SU-DHL-6 (cell line): Measurements from ENCODE around the gene NAV2.
"Not testable (repeated sequence)": the region's sequence is repeated elsewhere in the genome, so short reads cannot be mapped to it uniquely, and the experiment has no call there.

Experiments
- H2AFZ ChIP-seq: fragments of 200-600 bp; sonication (generic); 2 replicates; pipeline ENCODE4 v1.6.1; 2014; ENCODE audit warnings: low read depth, mild to moderate bottlenecking, moderate library complexity, mixed read lengths, antibody characterized with exemption, low read length; ENCODE audit not compliant: severe bottlenecking
- H3F3A ChIP-seq: fragments of 200-600 bp; shearing (Covaris generic); 2 replicates; pipeline ENCODE4 v1.6.0; 2016; ENCODE audit warnings: antibody characterized with exemption, mild to moderate bottlenecking; ENCODE audit not compliant: insufficient read depth
- H3K27ac ChIP-seq: fragments of 200-600 bp; sonication (generic); 2 replicates; pipeline ENCODE4 v1.5.1; 2016; ENCODE audit warnings: low read depth, mild to moderate bottlenecking, low read length, moderate library complexity, mixed read lengths
- H3K27me3 ChIP-seq: fragments of 200-600 bp; sonication (generic), shearing (Covaris generic); 2 replicates; pipeline ENCODE4 v1.6.0; 2014; ENCODE audit warnings: mild to moderate bottlenecking, low read length
- H3K36me3 ChIP-seq: fragments of 200-600 bp; sonication (generic); 2 replicates; pipeline ENCODE4 v1.6.1; 2014; ENCODE audit warnings: mild to moderate bottlenecking, low read length, mixed read lengths
- H3K4me2 ChIP-seq: fragments of 300-600, 200-600 bp; shearing (Covaris generic), sonication (generic); 2 replicates; pipeline ENCODE4 v1.6.0; 2014; ENCODE audit warnings: low read length, low read depth, mild to moderate bottlenecking; ENCODE audit not compliant: poor library complexity, severe bottlenecking
- H3K4me3 ChIP-seq: fragments of 200-600 bp; sonication (generic); 2 replicates; pipeline ENCODE4 v1.5.1; 2014; ENCODE audit warnings: antibody characterized with exemption, low read length, mild to moderate bottlenecking, mixed read lengths; ENCODE audit not compliant: insufficient read depth, poor library complexity, severe bottlenecking
- H3K79me2 ChIP-seq: fragments of 200-600 bp; sonication (generic); 2 replicates; pipeline ENCODE4 v1.6.1; 2014; ENCODE audit warnings: mild to moderate bottlenecking, low read length, moderate library complexity; ENCODE audit not compliant: insufficient read depth
- H3K9ac ChIP-seq: fragments of 200-600 bp; sonication (generic); 2 replicates; pipeline ENCODE4 v1.7.0; 2014; ENCODE audit warnings: mild to moderate bottlenecking, low read length
- H3K9me2 ChIP-seq: fragments of 200-600 bp; sonication (generic); replicated peaks from 2 replicates; pipeline ENCODE4 v1.6.1; 2014; ENCODE audit warnings: low read length; ENCODE audit not compliant: insufficient read depth
- H3K9me3 ChIP-seq: fragments of 200-600 bp; sonication (generic); 2 replicates; pipeline ENCODE4 v1.6.1; 2014; ENCODE audit warnings: low read length, mixed read lengths; ENCODE audit not compliant: insufficient read depth
- H4K20me1 ChIP-seq: fragments of 200-600 bp; sonication (generic); 2 replicates; pipeline ENCODE4 v1.6.1; 2014; ENCODE audit warnings: low read depth, mild to moderate bottlenecking, antibody characterized with exemption, low read length, moderate library complexity, mixed read lengths
- EZH2phosphoT487 ChIP-seq: fragments of 200-600 bp; sonication (generic), shearing (Covaris generic); conservative IDR thresholded peaks from 2 replicates; pipeline ENCODE4 v1.6.1; 2018; ENCODE audit warnings: mild to moderate bottlenecking, antibody characterized with exemption, low read length, moderate library complexity, mixed read lengths
- TF ChIP-seq, protein P1 (sequence below): fragments of 200-600 bp; sonication (generic); IDR thresholded peaks from one replicate; pipeline ENCODE4 v1.5.1; 2017; ENCODE audit warnings: antibody characterized with exemption, mild to moderate bottlenecking, low read length, moderate library complexity; ENCODE audit not compliant: insufficient read depth, poor library complexity, severe bottlenecking

The NAV2 gene

DNA sequence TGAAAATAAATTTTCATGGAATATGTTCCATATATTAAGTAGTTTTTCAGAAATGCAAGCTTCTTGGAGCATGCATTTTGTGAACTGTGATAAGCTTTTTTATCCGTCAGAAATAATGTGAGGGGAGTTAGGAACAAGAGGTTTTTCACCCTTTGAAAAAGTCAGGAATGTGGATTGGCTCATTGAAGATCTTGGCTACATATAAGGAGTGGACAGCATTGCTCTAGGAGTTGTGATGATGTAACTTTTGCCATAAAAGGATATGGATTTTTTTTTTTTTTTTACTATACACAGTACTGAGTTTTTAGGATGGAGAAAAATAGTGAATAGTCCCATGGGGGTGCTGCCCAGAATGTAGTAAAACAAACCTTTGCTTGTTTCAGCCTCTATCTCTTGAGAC is 180.2 kb downstream of the NAV2 start:
- H3K27me3 ChIP-seq = 0 out of 2 replicates have a peak, but pooled peaks cover 3% of the 10 kb centered on the region
- H3K9ac ChIP-seq = no peak overlapping the region
- no peak overlapping the region for H3K4me2 ChIP-seq
- no peaks in the 10 kb centered on the region for H3K9me2 ChIP-seq
- no peak overlapping the region for H3K4me3 ChIP-seq
- TF ChIP-seq, protein P1, sequence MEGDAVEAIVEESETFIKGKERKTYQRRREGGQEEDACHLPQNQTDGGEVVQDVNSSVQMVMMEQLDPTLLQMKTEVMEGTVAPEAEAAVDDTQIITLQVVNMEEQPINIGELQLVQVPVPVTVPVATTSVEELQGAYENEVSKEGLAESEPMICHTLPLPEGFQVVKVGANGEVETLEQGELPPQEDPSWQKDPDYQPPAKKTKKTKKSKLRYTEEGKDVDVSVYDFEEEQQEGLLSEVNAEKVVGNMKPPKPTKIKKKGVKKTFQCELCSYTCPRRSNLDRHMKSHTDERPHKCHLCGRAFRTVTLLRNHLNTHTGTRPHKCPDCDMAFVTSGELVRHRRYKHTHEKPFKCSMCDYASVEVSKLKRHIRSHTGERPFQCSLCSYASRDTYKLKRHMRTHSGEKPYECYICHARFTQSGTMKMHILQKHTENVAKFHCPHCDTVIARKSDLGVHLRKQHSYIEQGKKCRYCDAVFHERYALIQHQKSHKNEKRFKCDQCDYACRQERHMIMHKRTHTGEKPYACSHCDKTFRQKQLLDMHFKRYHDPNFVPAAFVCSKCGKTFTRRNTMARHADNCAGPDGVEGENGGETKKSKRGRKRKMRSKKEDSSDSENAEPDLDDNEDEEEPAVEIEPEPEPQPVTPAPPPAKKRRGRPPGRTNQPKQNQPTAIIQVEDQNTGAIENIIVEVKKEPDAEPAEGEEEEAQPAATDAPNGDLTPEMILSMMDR = no peak
- TF ChIP-seq EZH2phosphoT487 = no peak
- H4K20me1 ChIP-seq = no peaks in the 10 kb centered on the region
- H3K79me2 ChIP-seq = no peaks in the 10 kb centered on the region
- no peaks in the 10 kb centered on the region for H3K9me3 ChIP-seq
- no peaks in the 10 kb centered on the region for H3K36me3 ChIP-seq
- H2AFZ ChIP-seq = no peak overlapping the region
- H3K27ac ChIP-seq = no peak overlapping the region
- no peaks in the 10 kb centered on the region for H3F3A ChIP-seq

DNA sequence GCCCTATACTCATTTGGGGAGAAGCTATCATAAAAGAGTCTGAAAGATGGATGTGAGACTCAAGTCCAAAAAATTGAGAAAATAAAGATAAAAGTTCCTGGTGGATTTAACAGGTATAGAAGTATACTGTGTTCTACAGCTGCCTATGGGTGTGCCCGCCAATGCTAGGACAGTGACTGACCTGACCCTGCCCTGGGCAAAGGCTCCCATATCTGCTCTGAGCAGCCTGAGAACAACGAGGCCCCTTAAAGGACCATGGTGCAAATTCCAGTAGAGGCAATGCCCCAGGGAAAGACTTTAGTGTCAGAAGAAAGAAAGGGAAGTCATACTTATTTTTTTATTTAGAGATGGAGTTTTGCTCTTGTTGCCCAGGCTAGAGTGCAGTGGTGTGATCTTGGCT is 181.8 kb downstream of the NAV2 start:
- Histone ChIP-seq H3K4me2 (no peak overlapping the region), H4K20me1 (no peaks in the 10 kb centered on the region), H3K27ac (no peak overlapping the region), H3K79me2 (no peaks in the 10 kb centered on the region), H3F3A (no peaks in the 10 kb centered on the region), H3K36me3 (no peaks in the 10 kb centered on the region), H3K9ac (no peak overlapping the region), H3K9me3 (no peaks in the 10 kb centered on the region), H3K4me3 (no peak overlapping the region), H3K9me2 (no peaks in the 10 kb centered on the region), H3K27me3 (0 out of 2 replicates have a peak, but pooled peaks cover 2% of the 10 kb centered on the region), H2AFZ (no peak overlapping the region)
- TF ChIP-seq, protein P1 = no peak
- no peak for TF ChIP-seq EZH2phosphoT487

DNA sequence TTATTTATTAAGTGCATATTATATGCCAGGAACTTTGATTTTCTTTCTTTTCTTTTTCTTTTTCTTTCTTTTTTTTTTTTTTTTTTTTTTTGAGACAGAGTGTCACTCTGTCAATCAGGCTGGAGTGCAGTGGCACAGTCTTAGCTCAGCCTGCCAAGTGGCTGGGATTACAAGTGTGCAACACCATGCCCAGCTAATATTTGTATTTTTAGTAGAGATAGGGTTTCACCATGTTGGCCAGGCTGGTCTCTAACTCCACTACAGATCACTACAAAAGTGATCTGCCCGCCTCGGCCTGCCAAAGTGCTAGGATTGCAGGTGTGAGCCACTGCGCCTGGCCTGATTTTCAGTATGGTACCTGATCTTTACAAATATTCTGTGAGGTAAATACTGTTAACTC is 182.4 kb downstream of the NAV2 start:
- not testable (repeated sequence) for H3K9ac ChIP-seq, H3K9me2 ChIP-seq, H3K79me2 ChIP-seq, H3K4me2 ChIP-seq, H4K20me1 ChIP-seq, H3K9me3 ChIP-seq, H3K27me3 ChIP-seq, H2AFZ ChIP-seq, H3F3A ChIP-seq, H3K4me3 ChIP-seq, H3K36me3 ChIP-seq, H3K27ac ChIP-seq

DNA sequence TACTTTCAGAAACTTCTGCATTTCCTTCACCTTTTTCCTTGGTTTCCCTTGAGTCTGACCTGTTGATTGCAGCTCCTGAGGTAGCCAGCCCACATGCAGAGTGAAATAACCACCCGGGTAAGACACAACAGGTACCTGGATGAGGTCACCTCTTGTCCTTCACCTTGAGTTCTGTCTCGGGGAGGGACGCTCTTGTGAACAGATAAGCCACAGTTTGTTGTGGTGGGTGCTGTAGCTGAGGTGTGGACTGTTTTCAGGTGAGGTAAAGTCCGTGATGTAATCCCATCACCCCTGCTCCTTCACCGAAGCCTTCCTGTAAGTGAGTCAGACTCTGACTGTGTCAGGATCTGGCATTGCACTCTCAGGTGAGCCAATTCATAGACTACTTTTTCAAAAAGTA is 183.1 kb downstream of the NAV2 start:
- Histone ChIP-seq H3K4me3 (no peak overlapping the region), H3K9me3 (no peaks in the 10 kb centered on the region), H3K9me2 (no peaks in the 10 kb centered on the region), H3K79me2 (no peaks in the 10 kb centered on the region), H2AFZ (no peak overlapping the region), H4K20me1 (no peaks in the 10 kb centered on the region), H3F3A (no peaks in the 10 kb centered on the region), H3K27ac (no peak overlapping the region), H3K9ac (no peak overlapping the region), H3K36me3 (no peaks in the 10 kb centered on the region), H3K4me2 (no peak overlapping the region), H3K27me3 (no peaks in the 10 kb centered on the region)
- TF ChIP-seq EZH2phosphoT487 = no peak
- TF ChIP-seq, protein P1 = no peak
